ENCODE measurements around the gene THTPA.

DNA sequence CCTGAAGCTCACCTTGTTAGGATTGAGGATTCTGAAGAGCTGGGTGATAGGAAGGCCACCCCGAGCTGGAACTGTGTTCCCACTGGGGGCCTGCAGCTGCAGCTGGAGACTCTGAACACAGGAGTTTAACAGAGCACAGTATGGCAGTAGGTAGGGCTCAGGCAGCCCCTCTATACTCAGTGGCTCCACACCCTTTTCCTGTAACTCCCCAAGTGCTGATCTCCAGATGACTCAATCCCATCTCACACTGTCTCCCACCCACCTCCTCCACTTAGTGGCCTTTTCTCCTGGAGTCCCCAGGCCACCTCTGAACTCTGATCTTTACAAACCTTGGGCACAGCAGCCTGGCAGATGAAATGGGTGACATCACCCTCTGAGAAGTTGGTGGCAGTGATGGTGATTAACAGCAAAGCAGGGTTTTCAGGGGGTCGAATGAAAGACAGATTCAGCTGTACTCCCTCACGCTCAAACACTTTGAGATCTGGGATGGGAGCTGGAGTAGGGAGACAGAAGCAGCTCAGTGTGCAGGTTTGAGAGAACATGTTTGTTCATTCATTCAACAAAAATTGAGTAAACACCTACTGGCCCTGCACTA is 4.0 kb downstream of the THTPA start:
- TF ChIP-seq, protein P1, sequence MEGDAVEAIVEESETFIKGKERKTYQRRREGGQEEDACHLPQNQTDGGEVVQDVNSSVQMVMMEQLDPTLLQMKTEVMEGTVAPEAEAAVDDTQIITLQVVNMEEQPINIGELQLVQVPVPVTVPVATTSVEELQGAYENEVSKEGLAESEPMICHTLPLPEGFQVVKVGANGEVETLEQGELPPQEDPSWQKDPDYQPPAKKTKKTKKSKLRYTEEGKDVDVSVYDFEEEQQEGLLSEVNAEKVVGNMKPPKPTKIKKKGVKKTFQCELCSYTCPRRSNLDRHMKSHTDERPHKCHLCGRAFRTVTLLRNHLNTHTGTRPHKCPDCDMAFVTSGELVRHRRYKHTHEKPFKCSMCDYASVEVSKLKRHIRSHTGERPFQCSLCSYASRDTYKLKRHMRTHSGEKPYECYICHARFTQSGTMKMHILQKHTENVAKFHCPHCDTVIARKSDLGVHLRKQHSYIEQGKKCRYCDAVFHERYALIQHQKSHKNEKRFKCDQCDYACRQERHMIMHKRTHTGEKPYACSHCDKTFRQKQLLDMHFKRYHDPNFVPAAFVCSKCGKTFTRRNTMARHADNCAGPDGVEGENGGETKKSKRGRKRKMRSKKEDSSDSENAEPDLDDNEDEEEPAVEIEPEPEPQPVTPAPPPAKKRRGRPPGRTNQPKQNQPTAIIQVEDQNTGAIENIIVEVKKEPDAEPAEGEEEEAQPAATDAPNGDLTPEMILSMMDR (IDR thresholded peaks at IDR 0.05; ENCODE audit: insufficient read depth, low read length): no peak
- TF ChIP-seq, protein P2, sequence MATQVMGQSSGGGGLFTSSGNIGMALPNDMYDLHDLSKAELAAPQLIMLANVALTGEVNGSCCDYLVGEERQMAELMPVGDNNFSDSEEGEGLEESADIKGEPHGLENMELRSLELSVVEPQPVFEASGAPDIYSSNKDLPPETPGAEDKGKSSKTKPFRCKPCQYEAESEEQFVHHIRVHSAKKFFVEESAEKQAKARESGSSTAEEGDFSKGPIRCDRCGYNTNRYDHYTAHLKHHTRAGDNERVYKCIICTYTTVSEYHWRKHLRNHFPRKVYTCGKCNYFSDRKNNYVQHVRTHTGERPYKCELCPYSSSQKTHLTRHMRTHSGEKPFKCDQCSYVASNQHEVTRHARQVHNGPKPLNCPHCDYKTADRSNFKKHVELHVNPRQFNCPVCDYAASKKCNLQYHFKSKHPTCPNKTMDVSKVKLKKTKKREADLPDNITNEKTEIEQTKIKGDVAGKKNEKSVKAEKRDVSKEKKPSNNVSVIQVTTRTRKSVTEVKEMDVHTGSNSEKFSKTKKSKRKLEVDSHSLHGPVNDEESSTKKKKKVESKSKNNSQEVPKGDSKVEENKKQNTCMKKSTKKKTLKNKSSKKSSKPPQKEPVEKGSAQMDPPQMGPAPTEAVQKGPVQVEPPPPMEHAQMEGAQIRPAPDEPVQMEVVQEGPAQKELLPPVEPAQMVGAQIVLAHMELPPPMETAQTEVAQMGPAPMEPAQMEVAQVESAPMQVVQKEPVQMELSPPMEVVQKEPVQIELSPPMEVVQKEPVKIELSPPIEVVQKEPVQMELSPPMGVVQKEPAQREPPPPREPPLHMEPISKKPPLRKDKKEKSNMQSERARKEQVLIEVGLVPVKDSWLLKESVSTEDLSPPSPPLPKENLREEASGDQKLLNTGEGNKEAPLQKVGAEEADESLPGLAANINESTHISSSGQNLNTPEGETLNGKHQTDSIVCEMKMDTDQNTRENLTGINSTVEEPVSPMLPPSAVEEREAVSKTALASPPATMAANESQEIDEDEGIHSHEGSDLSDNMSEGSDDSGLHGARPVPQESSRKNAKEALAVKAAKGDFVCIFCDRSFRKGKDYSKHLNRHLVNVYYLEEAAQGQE (IDR thresholded peaks at IDR 0.05; ENCODE audit: insufficient replicate concordance, low read depth): no peak
- TF ChIP-seq POLR2AphosphoS5 (IDR thresholded peaks at IDR 0.05; ENCODE audit: low read depth) (no peak), GABPA (IDR thresholded peaks at IDR 0.05; ENCODE audit: low read depth) (no peak)
